Left lung (tissue), 14 donors: Measurements from ENCODE around the gene TMEM204. TPM values are rescaled to one million over a fixed set of nuclear protein-coding genes. Genes with fewer than 3 reads are reported as not detected.

Source experiments
- ATAC-seq: fragments of 200-7000 bp; cut with Tn5 transposase; one replicate; pipeline ENCODE4 v1.9.1; 2020; ENCODE audit warnings: moderate library complexity
- DNase-seq, 4 donors: peaks; one replicate each; pipeline ENCODE4 v3.0.0-alpha.2; 2013 to 2020
- H3K27ac ChIP-seq, 2 donors: fragments of 200-600 bp; sonication (generic) in 1 of 2; one replicate each; pipeline versions ENCODE4 v1.5.0 to v1.8.0; 2020 to 2021
- H3K27me3 ChIP-seq, 2 donors: fragments of 200-600 bp; sonication (generic) in 1 of 2; one replicate each; pipeline versions ENCODE4 v1.5.0 to v1.8.0; 2020 to 2021
- H3K36me3 ChIP-seq, 2 donors: fragments of 200-600 bp; sonication (generic) in 1 of 2; one replicate each; pipeline versions ENCODE4 v1.5.0 to v1.8.0; 2020 to 2021
- H3K4me1 ChIP-seq, 2 donors: fragments of 200-600 bp; one replicate each; pipeline ENCODE4 v1.8.0; 2021
- H3K4me3 ChIP-seq, 2 donors: fragments of 200-600 bp; sonication (generic) in 1 of 2; one replicate each; pipeline versions ENCODE4 v1.5.0 to v1.8.0; 2020 to 2021; ENCODE audit warnings: mild to moderate bottlenecking in 1 of 2
- H3K9me3 ChIP-seq, 2 donors: fragments of 200-600 bp; sonication (generic) in 1 of 2; one replicate each; pipeline versions ENCODE4 v1.5.0 to v1.8.0; 2020 to 2021
- CTCF ChIP-seq, 2 donors: fragments of 200-600 bp; sonication (generic) in 1 of 2; IDR thresholded peaks; one replicate each; pipeline versions ENCODE4 v1.5.0 to v1.8.0; 2021; ENCODE audit warnings: antibody characterized with exemption in 2 of 2
- intact Hi-C, 2 donors: fragments of 100-400 bp; cut with DNase I; formaldehyde crosslinking; loops; one replicate each; pipeline versions ENCODE4 v1.11.2 to v1.14.2; 2022
- long read RNA-seq, 12 donors: library from polyadenylated mRNA in 2 of 12; unstranded in 2 of 12; transcript quantifications; one replicate each; pipeline ENCODE4 v2.0.0 and lab custom pipeline, GENCODE V29; 2019 to 2026
- polyA plus RNA-seq, 6 donors: library from polyadenylated mRNA; unstranded; fragments of 120-200 nt; gene quantifications; one replicate each; pipeline ENCODE4 v1.2.1, GENCODE V29; 2013; ENCODE audit not compliant: insufficient read length in 6 of 6
- total RNA-seq, 2 donors: library from RNA; stranded (reverse); fragmentation: NEBNext Ultra II Directional; extraction: Animal tissue kit (Norgen Biotek cat#: 25700); gene quantifications; one replicate each; pipeline ENCODE4 v1.2.1, GENCODE V29; 2021
- donor health status: DM: no; HTN: yes; CAD: no.
- donor health status: DM: no; HTN: no; CAD: no.

The TMEM204 gene
- total RNA-seq (10 to 100 TPM; 26.6 to 28.7 TPM), polyA plus RNA-seq (10 to 100 TPM; 15.4 to 20.6 (median 19.0) TPM)
- long read RNA-seq, donor 1, transcript TMEM204-202 (3 exons, 1,938 nt), result major isoform, 19 of 26 reads
- long read RNA-seq, donor 1, partial matches to known transcripts, result 7 of 26 reads
- long read RNA-seq, donor 1, other reads (novel, unspliced or antisense), result 0 of 26 reads
- long read RNA-seq, donor 2, transcript TMEM204-202 (3 exons, 1,938 nt), result major isoform, 11 of 16 reads
- long read RNA-seq, donor 2, partial matches to known transcripts, result 5 of 16 reads
- long read RNA-seq, donor 2, other reads (novel, unspliced or antisense), result 0 of 16 reads
- long read RNA-seq, donor 3, transcript TMEM204-202 (3 exons, 1,938 nt), result major isoform, 10 of 10 reads
- long read RNA-seq, donor 3, partial matches to known transcripts, result 0 of 10 reads
- long read RNA-seq, donor 3, other reads (novel, unspliced or antisense), result 0 of 10 reads
- long read RNA-seq, donor 4, transcript TMEM204-202 (3 exons, 1,938 nt), result major isoform, 68 of 76 reads
- long read RNA-seq, donor 4, partial matches to known transcripts, result 2 of 76 reads
- long read RNA-seq, donor 4, other reads (novel, unspliced or antisense), result 6 of 76 reads
- long read RNA-seq, donor 5, transcript TMEM204-202 (3 exons, 1,938 nt), result major isoform, 13 of 18 reads
- long read RNA-seq, donor 5, partial matches to known transcripts, result 5 of 18 reads
- long read RNA-seq, donor 5, other reads (novel, unspliced or antisense), result 0 of 18 reads
- long read RNA-seq, donor 6, transcript TMEM204-202 (3 exons, 1,938 nt), result major isoform, 22 of 31 reads
- long read RNA-seq, donor 6, partial matches to known transcripts, result 9 of 31 reads
- long read RNA-seq, donor 6, other reads (novel, unspliced or antisense), result 0 of 31 reads
- long read RNA-seq, donor 7, transcript TMEM204-202 (3 exons, 1,938 nt), result major isoform, 9 of 14 reads
- long read RNA-seq, donor 7, partial matches to known transcripts, result 5 of 14 reads
- long read RNA-seq, donor 7, other reads (novel, unspliced or antisense), result 0 of 14 reads
- long read RNA-seq, donor 8, transcript TMEM204-202 (3 exons, 1,938 nt), result major isoform, 14 of 14 reads
- long read RNA-seq, donor 8, partial matches to known transcripts, result 0 of 14 reads
- long read RNA-seq, donor 8, other reads (novel, unspliced or antisense), result 0 of 14 reads
- long read RNA-seq, donor 9, result 0 reads
- long read RNA-seq, donor 10, transcript TMEM204-202 (3 exons, 1,938 nt), result major isoform, 100 of 111 reads
- long read RNA-seq, donor 10, partial matches to known transcripts, result 4 of 111 reads
- long read RNA-seq, donor 10, other reads (novel, unspliced or antisense), result 7 of 111 reads
- long read RNA-seq, donor 11, result 0 reads
- long read RNA-seq, donor 12, transcript TMEM204-202 (3 exons, 1,938 nt), result major isoform, 9 of 9 reads
- long read RNA-seq, donor 12, partial matches to known transcripts, result 0 of 9 reads
- long read RNA-seq, donor 12, other reads (novel, unspliced or antisense), result 0 of 9 reads

DNA sequence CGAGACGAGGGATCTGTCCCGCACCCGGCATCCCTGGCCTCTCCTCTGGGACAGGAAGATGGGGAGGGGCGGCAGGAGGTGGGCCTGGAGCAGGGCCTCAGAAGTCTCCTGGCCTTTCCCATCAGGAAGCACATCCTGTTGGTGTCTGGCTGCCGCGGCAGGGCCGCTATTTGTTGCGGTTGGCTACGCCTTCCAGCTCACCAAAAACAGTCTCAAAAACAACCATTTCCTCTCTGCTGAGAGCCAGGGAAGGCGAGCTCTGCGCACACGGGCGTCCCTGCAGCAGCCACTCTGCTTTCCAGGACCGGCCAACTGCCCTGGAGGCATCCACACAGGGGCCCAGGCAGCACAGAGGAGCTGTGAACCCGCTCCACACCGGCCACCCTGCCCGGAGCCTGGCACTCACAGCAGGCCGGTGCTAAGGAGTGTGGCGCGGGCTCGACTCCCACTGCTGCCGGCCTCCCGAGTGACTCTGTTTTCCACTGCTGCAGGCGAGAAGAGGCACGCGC lies at the start of gene TMEM204:
TMEM204 (plus strand) TSS at position 224 of the 509 bp plus-strand sequence. CDS start 610 bp downstream, outside the sequence.
- peaks cover 17 to 51% of the 10 kb centered on the region in 2 donors for H3K4me1 ChIP-seq
- no peaks in the 10 kb centered on the region for H3K9me3 ChIP-seq
- DNase-seq (peak in 2 of 4 donors; percentile 51 to 86), ATAC-seq (peak; percentile 48)
- TF ChIP-seq CTCF (IDR thresholded peaks at IDR 0.05), result no peak
- intact Hi-C loops, result no loop called here
- peak within 1 kb of the TSS; percentile 82 for H3K27ac ChIP-seq
- peak within 1 kb of the TSS; percentile 51 to 54 for H3K4me3 ChIP-seq
- peaks cover 0 to 27% of the 10 kb centered on the region in 2 donors for H3K36me3 ChIP-seq
- H3K27me3 ChIP-seq, result peaks cover 0 to 20% of the 10 kb centered on the region in 2 donors

GRCh38 chr16:1485847-1486496 lies 47.5 kb upstream of the TMEM204 start:
- intact Hi-C loops, result no loop called here
- Histone ChIP-seq H3K9me3 (no peaks in the 10 kb centered on the region), H3K36me3 (no peaks in the 10 kb centered on the region), H3K27me3 (no peaks in the 10 kb centered on the region), H3K27ac (no peak overlapping the region), H3K4me1 (no peaks in the 10 kb centered on the region), H3K4me3 (no peak overlapping the region)
- TF ChIP-seq CTCF (IDR thresholded peaks at IDR 0.05), result no peak
- peak in 1 of 4 donors; percentile 72 for DNase-seq
- no peak for ATAC-seq

GRCh38 chr16:1486551-1487390 lies 46.7 kb upstream of the TMEM204 start:
- DNase-seq (no peak), ATAC-seq (no peak)
- H3K36me3 ChIP-seq, result no peaks in the 10 kb centered on the region
- no peak overlapping the region for H3K27ac ChIP-seq
- no peaks in the 10 kb centered on the region for H3K4me1 ChIP-seq
- no peak overlapping the region for H3K4me3 ChIP-seq
- no peaks in the 10 kb centered on the region for H3K27me3 ChIP-seq
- intact Hi-C loops, result no loop called here
- no peak for TF ChIP-seq CTCF (IDR thresholded peaks at IDR 0.05)
- H3K9me3 ChIP-seq, result no peaks in the 10 kb centered on the region
